Thymus (tissue), 11 donors: ENCODE measurements around the gene MAP2. TPM values are rescaled to one million over a fixed set of nuclear protein-coding genes. Genes with fewer than 3 reads are reported as not detected.

ENCODE experiments used
- DNase-seq, 9 donors: peaks; one replicate each; pipeline ENCODE4 v3.0.0-alpha.2; 2013; ENCODE audit warnings: low spot score in 9 of 9, low read depth in 6 of 9, missing footprints in 1 of 9
- H3K27ac ChIP-seq, 2 donors: one replicate each; pipeline ENCODE4 v1.5.1; 2013; ENCODE audit warnings: control low read depth in 1 of 2, low read depth in 1 of 2, low read length in 1 of 2, mild to moderate bottlenecking in 1 of 2, moderate library complexity in 1 of 2
- H3K27me3 ChIP-seq, 2 donors: one replicate each; pipeline ENCODE4 v1.5.1; 2013; ENCODE audit warnings: low read length in 1 of 2; ENCODE audit not compliant: control insufficient read depth in 2 of 2, insufficient read depth in 1 of 2
- H3K36me3 ChIP-seq, 2 donors: one replicate each; pipeline ENCODE4 v1.5.1; 2013; ENCODE audit warnings: low read length in 1 of 2, mild to moderate bottlenecking in 1 of 2, moderate library complexity in 1 of 2; ENCODE audit not compliant: control insufficient read depth in 2 of 2, insufficient read depth in 2 of 2
- H3K4me1 ChIP-seq, 2 donors: one replicate each; pipeline ENCODE4 v1.5.1; 2013; ENCODE audit warnings: low read length in 2 of 2; ENCODE audit not compliant: control insufficient read depth in 2 of 2, insufficient read depth in 2 of 2
- H3K4me3 ChIP-seq, 2 donors: one replicate each; pipeline ENCODE4 v1.5.1; 2013; ENCODE audit warnings: low read length in 2 of 2, control low read depth in 1 of 2, mild to moderate bottlenecking in 1 of 2
- H3K9me3 ChIP-seq, 2 donors: one replicate each; pipeline ENCODE4 v1.5.1; 2013; ENCODE audit warnings: low read length in 1 of 2, mild to moderate bottlenecking in 1 of 2; ENCODE audit not compliant: control insufficient read depth in 2 of 2, insufficient read depth in 1 of 2
- WGBS: extraction: QIAGEN DNeasy Blood & Tissue Kit; methylation state at CpG from one replicate; pipeline ENCODE4 v1.1.7; 2013; 5-methylcytosine and 5-hydroxymethylcytosine counted together
- polyA plus RNA-seq: library from polyadenylated mRNA; stranded (reverse); fragments of 200-250 nt; gene quantifications from one replicate; pipeline ENCODE4 v1.2.3, GENCODE V29; 2013
- total RNA-seq: library from RNA; stranded (reverse); fragments of 120-200 nt; gene quantifications from one replicate; pipeline ENCODE4 v1.2.4, GENCODE V29; 2013
- donor health status: healthy.

Gene MAP2
- total and polyA plus RNA-seq, 2 donors = 2.5 to 5.3 TPM

DNA sequence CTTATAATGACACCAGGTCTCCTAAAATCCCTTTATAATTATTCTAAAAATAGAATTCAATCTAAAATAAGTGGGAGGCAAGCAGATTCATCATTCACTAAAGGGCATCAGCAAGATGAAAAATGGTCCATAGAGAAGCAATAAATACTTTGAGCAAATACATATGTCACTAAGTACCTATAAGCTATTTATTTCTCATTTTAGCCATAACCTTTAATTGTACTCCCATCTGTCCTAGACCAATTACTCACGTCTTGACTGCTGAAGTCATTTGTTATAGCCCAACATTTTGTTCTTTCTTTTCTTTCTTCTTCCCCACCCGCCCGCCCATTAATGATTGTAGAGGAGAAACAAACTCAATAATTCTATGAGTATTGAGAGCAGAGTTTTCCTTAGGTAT, 105.7 kb downstream of the MAP2 start:
- H3K27ac ChIP-seq = no peak overlapping the region
- H3K4me3 ChIP-seq = no peak overlapping the region
- WGBS = 78% methylated on average over 3 of the region's 3 CpGs
- H3K4me1 ChIP-seq = peaks cover 0 to 3% of the 10 kb centered on the region in 2 donors
- H3K36me3 ChIP-seq = no peaks in the 10 kb centered on the region
- DNase-seq = no peak
- no peaks in the 10 kb centered on the region for H3K9me3 ChIP-seq
- H3K27me3 ChIP-seq = no peaks in the 10 kb centered on the region

DNA sequence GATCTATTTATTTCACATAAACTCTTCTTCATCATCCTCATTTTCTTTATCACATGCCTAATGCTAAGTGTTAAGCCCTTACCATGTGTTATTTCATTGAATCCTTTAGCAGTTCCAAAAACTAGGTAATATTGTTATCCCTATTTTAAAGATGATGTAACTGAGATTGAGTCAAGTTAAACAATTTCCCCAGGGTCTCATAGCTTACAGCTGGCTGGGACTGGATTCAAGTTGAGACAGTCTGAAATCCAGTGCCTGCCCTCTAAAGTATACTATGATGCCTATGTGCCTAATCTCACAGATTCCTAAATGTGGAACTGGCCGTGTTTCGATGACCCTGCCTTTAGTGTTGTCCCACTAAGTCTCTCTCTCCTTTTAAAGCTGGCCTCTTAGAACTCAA, 108.5 kb downstream of the MAP2 start:
- Histone ChIP-seq H3K4me3 (no peak overlapping the region), H3K4me1 (no peaks in the 10 kb centered on the region), H3K27me3 (no peaks in the 10 kb centered on the region), H3K9me3 (no peaks in the 10 kb centered on the region), H3K27ac (no peak overlapping the region), H3K36me3 (no peaks in the 10 kb centered on the region)
- no peak for DNase-seq
- 98% methylated on average over 2 of the region's 2 CpGs for WGBS

DNA sequence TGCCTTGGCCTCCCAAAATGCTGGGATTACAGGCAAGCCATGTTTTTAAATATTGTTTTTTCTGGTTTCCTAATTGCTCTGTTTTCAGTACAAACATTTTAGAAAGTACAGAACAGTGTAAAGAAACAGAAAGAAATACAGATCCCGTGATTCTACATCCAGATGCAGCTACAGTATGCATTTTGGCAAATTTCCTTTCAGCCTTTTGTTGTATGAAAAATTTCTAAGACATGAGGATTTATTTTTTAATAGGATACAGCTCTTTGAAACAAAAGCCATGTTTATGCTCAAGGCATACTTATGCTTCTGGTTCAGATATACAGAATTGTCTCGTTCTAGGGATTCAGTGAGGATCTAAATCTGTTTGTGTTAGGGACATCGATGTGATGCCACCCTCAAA, 109.5 kb downstream of the MAP2 start:
- no peak for DNase-seq
- Histone ChIP-seq H3K27ac (no peak overlapping the region), H3K4me1 (no peaks in the 10 kb centered on the region), H3K27me3 (no peaks in the 10 kb centered on the region), H3K4me3 (no peak overlapping the region), H3K9me3 (no peaks in the 10 kb centered on the region), H3K36me3 (no peaks in the 10 kb centered on the region)
- 95% methylated on average over 3 of the region's 3 CpGs for WGBS

DNA sequence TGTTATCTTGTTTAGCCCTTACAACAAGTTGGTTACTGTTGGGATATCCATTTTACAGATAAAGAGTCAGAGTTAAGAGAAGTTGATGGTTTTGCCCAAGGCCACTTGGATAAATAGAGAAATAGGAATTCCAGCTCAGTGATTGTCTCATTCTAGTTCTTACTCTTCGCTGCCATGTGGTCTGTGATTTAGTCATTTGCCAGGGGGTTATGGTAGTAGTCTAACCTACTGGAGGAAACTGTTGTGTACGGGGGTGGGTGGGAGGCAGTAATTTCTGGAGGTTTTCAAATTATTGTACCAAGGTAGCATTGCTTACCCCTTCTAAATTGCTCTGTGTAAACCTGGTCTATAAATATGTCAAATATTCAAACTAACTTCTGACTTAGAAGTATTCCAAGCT, 110.4 kb downstream of the MAP2 start:
- Histone ChIP-seq H3K36me3 (no peaks in the 10 kb centered on the region), H3K27me3 (no peaks in the 10 kb centered on the region), H3K27ac (no peak overlapping the region), H3K4me1 (no peaks in the 10 kb centered on the region), H3K4me3 (no peak overlapping the region), H3K9me3 (no peaks in the 10 kb centered on the region)
- 95% methylated on average over 2 of the region's 2 CpGs for WGBS
- DNase-seq = no peak

DNA sequence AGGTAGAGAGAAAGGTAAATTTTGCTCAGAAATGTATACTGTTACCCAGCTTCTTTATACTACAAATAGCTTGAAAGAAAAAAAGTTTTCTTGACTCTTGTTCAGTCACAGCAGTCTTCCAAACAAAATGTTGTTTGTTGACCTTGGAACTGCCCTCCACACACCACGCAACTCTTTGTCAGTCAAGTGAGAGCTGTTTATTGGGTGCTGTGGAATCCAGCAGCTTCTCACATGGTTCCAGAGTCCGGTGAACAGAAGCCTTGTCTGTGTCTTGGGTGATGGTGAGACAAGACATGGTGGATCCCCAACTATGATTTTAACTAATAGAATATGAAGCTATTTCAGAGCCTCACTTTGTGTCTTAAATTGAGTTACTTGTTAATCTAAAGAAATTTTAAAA, 112.5 kb downstream of the MAP2 start:
- no peaks in the 10 kb centered on the region for H3K4me1 ChIP-seq
- H3K36me3 ChIP-seq = no peaks in the 10 kb centered on the region
- H3K4me3 ChIP-seq = no peak overlapping the region
- WGBS = 94% methylated on average over 2 of the region's 2 CpGs
- H3K27ac ChIP-seq = no peak overlapping the region
- no peaks in the 10 kb centered on the region for H3K9me3 ChIP-seq
- H3K27me3 ChIP-seq = no peaks in the 10 kb centered on the region
- DNase-seq = no peak

DNA sequence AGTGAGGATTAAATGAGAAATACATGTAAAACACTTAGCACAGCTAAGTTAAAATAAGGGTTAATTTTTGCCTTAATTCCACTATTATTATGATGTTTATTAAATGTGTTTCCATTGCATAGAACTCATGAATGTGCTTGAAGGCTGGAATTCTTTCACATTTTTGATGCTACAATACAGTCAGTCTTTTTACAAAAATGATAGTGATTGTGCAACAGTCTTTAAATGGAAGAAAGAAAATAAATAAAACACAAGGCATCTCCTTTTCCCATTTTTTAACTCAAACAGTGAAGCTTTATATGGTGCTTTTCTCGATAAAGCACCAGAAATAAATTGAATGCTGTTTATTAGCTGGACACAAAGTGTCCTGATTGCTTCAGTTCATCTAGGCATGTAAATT, 123.9 kb downstream of the MAP2 start:
- DNase-seq = no peak
- no peaks in the 10 kb centered on the region for H3K4me1 ChIP-seq
- no peak overlapping the region for H3K27ac ChIP-seq
- no peaks in the 10 kb centered on the region for H3K9me3 ChIP-seq
- no peak overlapping the region for H3K4me3 ChIP-seq
- H3K36me3 ChIP-seq = no peaks in the 10 kb centered on the region
- 96% methylated on average over 1 of the region's 1 CpG for WGBS
- no peaks in the 10 kb centered on the region for H3K27me3 ChIP-seq

DNA sequence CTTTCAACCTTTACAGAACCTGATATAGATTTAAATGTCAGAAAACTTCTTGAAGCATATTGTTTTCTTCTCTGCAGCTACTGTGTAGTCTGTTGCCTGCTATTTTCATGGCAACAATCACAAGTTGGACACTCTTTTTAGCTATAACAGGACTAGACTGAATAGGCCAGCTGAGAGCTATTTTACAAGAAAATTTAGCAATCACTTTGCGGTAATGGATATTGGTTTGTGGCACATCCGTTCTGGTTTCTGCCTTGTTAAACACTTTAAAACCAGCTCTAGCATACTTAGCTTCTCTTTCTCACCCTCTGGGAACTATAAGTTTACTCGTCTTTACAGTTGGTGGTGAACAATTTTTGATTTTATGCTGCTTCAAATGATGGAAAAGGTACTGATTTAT, 125.7 kb downstream of the MAP2 start:
- Histone ChIP-seq H3K4me1 (no peaks in the 10 kb centered on the region), H3K4me3 (no peak overlapping the region), H3K27me3 (no peaks in the 10 kb centered on the region), H3K9me3 (no peaks in the 10 kb centered on the region), H3K36me3 (no peaks in the 10 kb centered on the region), H3K27ac (no peak overlapping the region)
- DNase-seq = no peak
- WGBS = 93% methylated on average over 3 of the region's 3 CpGs

DNA sequence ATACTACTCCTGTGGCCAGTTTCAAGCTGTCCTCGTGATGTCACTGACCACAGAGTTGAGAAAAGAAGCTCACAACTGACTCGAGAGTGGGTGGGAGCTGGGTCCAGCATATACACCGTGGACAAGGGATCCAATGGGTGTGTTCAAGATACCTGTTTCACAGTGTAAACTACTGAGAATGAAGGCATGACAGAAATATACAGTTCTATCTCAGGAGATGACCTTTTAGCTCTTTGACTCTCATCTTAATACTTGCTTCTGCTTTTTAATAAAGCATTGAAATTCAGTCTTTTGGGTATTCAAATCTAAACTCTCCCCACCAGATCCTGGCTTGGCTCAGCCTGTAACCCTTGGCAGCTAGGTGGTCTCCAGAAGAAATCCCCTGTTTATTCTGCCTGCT, 130.1 kb downstream of the MAP2 start:
- 89% methylated on average over 3 of the region's 3 CpGs for WGBS
- DNase-seq = no peak

DNA sequence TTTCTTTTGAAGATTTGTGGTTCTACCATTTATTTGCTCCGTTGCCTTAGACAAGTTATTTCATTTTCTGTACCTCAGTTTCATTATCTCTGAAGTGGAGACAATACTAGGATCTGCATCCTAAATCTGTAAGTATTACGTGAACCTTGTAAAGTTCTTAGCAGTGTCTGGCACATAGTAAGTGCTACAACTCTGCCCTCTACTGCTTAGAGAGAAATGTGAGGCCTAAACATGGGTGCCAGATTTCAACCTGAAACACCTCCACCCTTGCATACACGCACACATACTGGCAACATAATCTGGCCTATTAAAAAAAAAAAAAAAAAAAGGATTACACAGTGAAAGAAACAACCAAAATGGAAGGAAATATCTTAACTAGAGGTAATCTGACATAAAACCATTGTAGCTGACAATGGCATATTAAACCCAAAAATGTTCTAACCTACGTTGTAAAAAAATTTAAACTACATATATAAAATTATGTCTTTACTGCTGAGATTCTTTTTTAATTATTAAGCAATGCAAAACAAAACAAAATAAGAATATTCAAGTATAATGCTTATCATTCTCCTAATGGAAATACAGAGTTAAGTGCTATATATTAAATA, 132.6 kb downstream of the MAP2 start:
- WGBS = 67% methylated on average over 4 of the region's 4 CpGs
- H3K4me3 ChIP-seq = no peak overlapping the region
- no peak overlapping the region for H3K27ac ChIP-seq
- DNase-seq = peak in 2 of 9 donors; percentile 4 to 28
- no peaks in the 10 kb centered on the region for H3K36me3 ChIP-seq
- H3K9me3 ChIP-seq = no peaks in the 10 kb centered on the region
- no peaks in the 10 kb centered on the region for H3K27me3 ChIP-seq
- H3K4me1 ChIP-seq = no peaks in the 10 kb centered on the region

More for the DNA sequence above, 130.1 kb downstream of the MAP2 start:
- Histone ChIP-seq H3K27me3 (no peaks in the 10 kb centered on the region), H3K4me3 (no peak overlapping the region), H3K9me3 (no peaks in the 10 kb centered on the region), H3K4me1 (no peaks in the 10 kb centered on the region), H3K27ac (no peak overlapping the region), H3K36me3 (no peaks in the 10 kb centered on the region)

DNA sequence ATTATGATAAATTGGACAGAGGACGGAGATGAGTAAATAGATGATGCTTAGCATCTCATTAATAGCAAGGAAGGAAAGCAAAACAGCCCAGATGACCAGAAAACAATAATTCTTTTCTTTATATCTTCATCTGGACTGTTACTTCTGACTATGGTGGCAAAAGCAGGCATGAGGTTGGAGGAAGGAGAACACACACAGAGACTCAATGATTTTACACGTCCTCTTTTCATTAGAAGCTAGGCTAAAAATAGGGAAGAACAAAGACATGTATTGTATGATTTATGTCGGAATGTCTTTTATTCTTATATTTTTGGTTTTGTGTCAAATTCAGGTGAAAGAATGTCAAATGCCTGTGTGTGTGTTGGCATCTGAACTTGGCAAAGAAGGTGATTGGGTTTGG, 137.1 kb downstream of the MAP2 start:
- WGBS = 76% methylated on average over 3 of the region's 3 CpGs

More for the DNA sequence above, 137.1 kb downstream of the MAP2 start:
- Histone ChIP-seq H3K4me3 (no peak overlapping the region), H3K36me3 (no peaks in the 10 kb centered on the region), H3K4me1 (no peaks in the 10 kb centered on the region), H3K9me3 (no peaks in the 10 kb centered on the region), H3K27ac (no peak overlapping the region), H3K27me3 (no peaks in the 10 kb centered on the region)
- no peak for DNase-seq
